Neural progenitor cell (in vitro differentiated cells): Measurements from ENCODE around the gene ADCY4.

Experiments
- EZH2 ChIP-seq: fragments of 200-600 bp; sonication (generic); IDR thresholded peaks from 2 replicates; pipeline ENCODE4 v1.6.1; 2017; ENCODE audit warnings: antibody characterized with exemption, mild to moderate bottlenecking, moderate library complexity
- TF ChIP-seq, protein P1 (sequence below): fragments of 200-600 bp; sonication (generic); IDR thresholded peaks from 2 replicates; pipeline ENCODE4 v1.5.1; 2017; ENCODE audit warnings: antibody characterized with exemption, mild to moderate bottlenecking

DNA sequence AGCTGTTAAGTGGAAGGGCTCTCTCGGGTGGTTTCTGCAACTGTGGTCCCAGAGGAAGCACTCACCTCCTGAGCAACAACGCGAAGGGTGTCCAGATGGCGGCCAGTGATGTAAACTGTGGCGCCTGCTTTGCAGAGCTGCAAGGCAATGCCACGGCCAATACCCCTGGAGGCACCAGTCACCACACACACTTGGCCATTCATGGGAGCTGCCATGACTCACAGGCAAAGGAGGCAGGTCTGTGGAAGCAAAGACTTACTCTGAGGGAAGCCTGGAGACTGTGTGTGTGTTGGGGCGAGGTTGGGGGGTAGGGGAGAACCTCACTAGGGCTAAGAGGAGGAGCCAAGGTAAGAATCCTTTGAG is 36.0 kb downstream of the ADCY4 start:
- TF ChIP-seq, protein P1, sequence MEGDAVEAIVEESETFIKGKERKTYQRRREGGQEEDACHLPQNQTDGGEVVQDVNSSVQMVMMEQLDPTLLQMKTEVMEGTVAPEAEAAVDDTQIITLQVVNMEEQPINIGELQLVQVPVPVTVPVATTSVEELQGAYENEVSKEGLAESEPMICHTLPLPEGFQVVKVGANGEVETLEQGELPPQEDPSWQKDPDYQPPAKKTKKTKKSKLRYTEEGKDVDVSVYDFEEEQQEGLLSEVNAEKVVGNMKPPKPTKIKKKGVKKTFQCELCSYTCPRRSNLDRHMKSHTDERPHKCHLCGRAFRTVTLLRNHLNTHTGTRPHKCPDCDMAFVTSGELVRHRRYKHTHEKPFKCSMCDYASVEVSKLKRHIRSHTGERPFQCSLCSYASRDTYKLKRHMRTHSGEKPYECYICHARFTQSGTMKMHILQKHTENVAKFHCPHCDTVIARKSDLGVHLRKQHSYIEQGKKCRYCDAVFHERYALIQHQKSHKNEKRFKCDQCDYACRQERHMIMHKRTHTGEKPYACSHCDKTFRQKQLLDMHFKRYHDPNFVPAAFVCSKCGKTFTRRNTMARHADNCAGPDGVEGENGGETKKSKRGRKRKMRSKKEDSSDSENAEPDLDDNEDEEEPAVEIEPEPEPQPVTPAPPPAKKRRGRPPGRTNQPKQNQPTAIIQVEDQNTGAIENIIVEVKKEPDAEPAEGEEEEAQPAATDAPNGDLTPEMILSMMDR = no peak
- TF ChIP-seq EZH2 = no peak
